ENCODE measurements around the gene ITCH.

DNA sequence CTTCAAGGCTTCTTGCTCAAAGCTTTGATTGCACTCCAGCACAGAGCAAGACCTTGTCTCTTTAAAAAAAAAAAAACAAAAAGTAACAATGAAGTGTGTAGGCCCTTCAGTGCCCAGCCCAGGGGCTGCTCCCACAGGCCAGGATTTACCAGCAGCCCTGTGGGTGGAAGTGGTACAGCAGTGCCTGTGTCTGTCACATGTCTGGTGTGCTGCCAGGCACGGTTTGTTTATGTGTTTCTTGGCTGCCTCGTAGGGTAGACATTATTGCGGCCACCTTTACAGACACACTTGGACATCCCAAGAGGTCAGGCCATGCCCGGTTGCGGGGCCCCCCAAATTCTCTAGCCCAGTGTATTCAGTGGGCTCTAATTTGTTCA lies 165.8 kb downstream of the ITCH start:
- no peak for TF ChIP-seq EP300 (IDR thresholded peaks at IDR 0.05)
- TF ChIP-seq POLR2A (IDR thresholded peaks at IDR 0.05) = no peak
- TF ChIP-seq, protein P1, sequence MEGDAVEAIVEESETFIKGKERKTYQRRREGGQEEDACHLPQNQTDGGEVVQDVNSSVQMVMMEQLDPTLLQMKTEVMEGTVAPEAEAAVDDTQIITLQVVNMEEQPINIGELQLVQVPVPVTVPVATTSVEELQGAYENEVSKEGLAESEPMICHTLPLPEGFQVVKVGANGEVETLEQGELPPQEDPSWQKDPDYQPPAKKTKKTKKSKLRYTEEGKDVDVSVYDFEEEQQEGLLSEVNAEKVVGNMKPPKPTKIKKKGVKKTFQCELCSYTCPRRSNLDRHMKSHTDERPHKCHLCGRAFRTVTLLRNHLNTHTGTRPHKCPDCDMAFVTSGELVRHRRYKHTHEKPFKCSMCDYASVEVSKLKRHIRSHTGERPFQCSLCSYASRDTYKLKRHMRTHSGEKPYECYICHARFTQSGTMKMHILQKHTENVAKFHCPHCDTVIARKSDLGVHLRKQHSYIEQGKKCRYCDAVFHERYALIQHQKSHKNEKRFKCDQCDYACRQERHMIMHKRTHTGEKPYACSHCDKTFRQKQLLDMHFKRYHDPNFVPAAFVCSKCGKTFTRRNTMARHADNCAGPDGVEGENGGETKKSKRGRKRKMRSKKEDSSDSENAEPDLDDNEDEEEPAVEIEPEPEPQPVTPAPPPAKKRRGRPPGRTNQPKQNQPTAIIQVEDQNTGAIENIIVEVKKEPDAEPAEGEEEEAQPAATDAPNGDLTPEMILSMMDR (IDR thresholded peaks at IDR 0.05) = no peak

Measured in ovary (tissue), 3 donors.